IPS DF 4.7 (cell line): ENCODE data around the gene PLEKHM2.
A peak's percentile ranks its signal among the peaks of the same experiment; 100 is the strongest.

ENCODE experiments used
- DNase-seq: peaks from one replicate; pipeline ENCODE4 v3.0.0-alpha.2; 2013; ENCODE audit warnings: low spot score; ENCODE audit errors: extremely low read depth

PLEKHM2 gene

DNA sequence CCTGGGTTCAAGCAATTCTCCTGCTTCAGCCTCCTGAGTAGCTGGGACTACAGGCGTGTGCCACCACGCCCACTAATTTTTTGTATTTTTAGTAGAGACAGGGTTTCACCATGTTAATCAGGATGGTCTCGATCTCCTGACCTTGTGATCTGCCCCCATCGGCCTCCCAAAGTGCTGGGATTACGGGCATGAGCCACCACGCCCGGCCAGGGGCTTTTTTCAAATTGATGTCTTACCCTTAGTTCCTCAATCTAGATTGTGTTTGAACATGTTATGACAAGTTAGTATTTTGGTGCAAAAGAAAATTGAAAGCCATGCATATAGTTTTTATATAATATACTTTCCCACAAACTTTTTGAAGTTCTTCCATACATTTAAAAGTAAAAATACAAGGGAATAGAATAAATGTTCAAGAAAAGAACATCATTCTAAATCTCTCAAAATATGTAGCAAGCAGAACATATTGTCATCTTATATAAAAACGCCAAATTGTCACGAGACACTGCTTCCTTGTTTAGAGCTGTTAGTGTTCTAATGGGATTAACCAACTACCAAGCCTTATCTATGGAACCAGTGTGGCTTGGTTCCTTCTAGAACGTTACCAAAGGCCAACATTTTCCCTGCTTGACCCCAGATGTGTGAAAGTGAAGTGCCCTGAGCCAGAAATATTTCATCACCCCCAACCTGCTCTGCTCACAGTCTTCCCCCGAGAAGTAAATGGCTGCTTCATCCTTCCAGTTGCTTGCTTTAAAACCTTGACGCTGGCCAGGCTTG lies 9.5 kb upstream of the PLEKHM2 start:
- no peak for DNase-seq

DNA sequence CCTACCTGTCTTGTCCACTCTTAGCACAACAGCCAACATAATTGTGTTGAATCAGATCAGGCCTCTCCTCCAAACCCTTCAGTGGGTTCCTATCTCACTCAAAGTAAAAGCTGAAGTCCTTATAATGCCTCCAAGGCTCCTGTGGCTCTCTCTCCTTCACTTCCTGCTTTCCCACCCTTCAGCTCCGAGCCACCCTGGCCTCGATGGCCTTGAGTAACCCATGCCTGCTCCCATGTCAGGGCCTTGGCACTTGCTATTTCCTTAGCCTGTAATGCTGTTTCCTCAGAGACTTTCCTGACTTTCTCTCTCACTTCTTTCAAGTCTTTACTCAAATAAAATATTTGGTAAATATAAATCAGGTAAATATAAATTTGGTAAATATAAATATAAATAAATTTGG lies 8.1 kb upstream of the PLEKHM2 start:
- no peak for DNase-seq

DNA sequence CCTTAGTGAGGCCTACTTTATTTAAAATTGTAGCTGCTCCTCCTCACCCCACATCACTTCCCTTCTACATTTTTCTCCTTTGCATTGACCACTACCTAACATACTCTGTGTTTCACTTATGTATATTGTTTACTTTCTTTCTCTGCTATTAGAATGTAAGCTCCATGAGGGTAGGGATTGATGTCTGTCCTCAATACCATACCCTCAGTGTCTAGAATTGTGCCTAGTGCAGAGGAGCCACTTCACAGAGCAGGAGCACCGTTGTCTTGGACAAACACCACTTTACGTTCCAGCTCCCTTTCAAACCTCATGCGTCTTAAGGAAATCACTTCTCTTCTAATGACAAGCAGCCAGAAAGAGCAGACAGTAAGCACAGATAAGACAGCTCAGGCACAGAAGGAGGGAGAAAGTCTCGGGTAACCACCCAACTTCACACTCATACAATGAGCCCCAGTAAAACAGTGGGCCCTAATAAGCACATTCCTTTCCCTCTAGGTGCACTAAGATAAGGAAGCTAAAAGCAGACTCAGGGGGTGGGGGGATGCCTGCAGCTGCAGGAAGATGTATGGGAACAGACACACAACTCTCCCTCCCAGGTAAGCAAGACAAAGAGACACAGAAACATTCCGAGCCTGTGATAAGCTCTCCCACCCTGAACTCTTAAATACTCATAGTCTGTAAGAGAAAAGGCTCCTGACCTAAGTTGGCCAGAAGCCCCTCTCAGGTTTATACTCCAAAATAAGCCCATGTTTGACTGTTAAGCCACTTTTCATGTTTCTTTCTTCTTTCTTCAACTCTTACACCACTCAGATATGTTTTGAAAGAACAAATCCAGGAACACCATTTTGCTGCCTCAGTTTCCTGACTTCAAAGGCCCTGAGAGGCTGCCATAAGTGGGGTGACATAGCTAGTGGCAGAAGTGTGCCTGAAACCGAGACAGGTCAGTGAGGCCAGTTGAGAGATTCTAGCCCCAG lies 7.1 kb upstream of the PLEKHM2 start:
- no peak for DNase-seq

- DNase-seq: peak; percentile 38
Observed at GRCh38 chr1:15678578-15678977, 5.5 kb upstream of the PLEKHM2 start.

DNA sequence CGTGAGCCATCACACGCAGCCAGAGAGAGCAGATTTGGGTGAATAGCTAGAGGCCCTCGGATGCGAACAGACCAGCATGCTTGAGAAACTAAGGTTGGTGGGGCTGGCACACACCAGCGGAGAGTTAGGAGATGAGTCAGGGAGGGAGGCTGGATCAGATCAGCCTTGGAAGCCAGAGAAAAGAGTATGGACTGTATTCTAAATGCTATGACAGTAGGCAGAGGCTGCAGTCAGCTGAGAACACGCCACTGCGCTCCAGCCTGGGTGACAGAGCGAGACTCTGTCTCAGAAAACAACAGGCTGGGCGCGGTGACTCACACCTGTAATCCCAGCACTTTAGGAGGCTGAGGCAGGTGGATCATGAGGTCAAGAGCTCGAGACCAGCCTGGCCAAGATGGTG lies 4.0 kb upstream of the PLEKHM2 start:
- DNase-seq: no peak

DNA sequence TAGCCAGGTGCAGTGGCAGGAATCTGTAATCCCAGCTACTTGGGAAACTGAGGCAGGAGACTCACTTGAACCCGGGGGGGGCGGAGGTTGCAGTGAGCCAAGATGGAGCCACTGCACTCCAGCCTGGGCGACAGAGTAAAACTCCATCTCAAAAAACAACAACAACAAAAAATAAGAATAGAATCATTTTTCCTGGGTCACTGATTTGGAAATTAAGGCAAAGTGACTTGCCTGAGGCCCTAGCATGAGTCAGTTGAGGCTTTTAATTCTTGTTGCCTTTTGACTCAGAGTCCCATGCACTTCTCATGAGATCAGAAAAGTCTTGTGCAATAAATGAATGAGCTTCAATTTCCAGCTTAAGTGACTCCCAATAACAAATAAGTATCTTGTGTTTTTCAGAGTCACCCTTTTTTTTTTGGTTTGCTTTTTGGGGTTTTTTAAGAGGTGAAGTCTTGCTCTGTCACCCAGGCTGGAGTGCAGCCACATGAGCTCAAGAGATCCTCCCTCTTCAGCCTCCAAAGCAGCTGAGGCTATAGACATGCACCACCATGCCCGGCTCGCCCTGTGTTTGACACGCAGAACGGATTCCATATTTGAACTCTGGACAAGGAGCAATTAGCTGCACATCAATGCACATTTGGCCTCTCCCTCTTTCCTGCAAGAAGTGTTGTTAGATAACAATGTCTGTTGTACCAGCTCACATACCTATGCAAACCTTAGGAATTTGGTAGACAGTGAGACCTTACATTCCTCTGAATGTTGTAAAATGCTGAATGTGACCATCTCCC lies 3.4 kb upstream of the PLEKHM2 start:
- DNase-seq: no peak

DNA sequence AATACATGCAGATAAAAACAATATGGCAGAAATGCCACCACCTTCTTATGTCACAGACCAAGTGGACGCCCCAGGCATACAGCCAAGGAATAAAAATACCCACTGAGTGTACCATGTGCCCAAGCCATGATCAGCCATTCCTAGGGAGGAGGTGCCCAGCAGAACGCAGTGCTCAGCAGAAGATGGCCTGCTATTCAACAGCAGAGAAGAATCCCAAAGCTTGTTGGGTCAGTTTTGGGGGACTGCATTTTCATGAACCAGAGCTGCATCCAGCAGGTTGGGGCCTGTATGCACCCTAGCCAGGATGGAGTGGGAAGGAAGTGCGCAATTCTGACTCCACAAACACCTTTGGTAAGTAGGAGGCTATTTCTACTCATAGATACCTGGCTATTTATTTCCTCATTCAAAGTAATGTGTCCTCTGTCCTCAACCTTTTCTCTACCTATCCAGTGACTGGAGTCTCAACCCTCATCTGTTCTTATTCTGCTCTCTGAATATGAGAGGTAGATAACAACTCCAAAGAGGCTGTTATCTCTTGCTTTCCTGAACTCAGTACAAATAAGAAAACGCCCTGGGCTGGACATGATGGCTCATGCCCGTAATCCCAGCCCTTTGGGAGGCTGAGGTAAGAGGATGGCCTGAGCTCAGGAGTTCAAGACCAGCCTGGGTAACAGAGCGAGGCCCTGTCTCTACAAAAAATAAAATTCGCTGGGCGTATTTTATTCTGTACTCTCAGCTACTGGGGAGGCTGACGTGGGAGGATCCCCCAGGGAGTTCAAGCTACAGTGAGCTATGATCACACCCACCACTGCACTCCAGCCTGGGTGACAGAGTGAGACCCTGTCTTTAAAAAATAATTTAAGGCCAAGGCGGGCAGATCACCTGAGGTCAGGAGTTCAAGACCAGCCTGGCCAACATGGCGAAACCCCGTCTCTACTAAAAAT lies 2.5 kb upstream of the PLEKHM2 start:
- no peak for DNase-seq

GRCh38 chr1:15682936-15683341 lies 1.2 kb upstream of the PLEKHM2 start:
- no peak for DNase-seq

GRCh38 chr1:15683345-15684039 lies 628 bp upstream of the PLEKHM2 start:
- no peak for DNase-seq

GRCh38 chr1:15684468-15685291 lies 560 bp downstream of the PLEKHM2 start:
- DNase-seq: no peak

DNA sequence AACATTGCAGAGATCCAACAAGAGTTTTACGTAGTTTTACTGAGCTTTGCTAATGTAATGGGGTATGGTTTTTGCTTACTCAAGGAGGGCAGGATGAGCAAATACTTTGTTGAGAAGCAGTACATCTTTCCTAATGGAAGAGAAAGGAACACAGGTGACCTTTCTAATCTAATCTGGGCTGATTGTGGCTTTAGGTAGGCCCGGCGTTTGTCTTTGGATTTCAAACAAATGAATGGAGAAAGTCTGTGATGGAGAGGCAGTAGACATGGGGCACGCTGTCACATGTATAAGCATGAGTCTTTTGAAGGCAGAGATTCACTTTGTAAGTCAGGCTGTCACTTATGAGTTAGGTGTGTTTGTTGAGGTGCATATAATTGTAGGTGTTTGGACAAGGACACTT lies 1.7 kb downstream of the PLEKHM2 start:
- no peak for DNase-seq

- no peak for DNase-seq
Observed at GRCh38 chr1:15687446-15687845, 3.3 kb downstream of the PLEKHM2 start.

GRCh38 chr1:15690317-15690716 lies 6.2 kb downstream of the PLEKHM2 start:
- DNase-seq: no peak

DNA sequence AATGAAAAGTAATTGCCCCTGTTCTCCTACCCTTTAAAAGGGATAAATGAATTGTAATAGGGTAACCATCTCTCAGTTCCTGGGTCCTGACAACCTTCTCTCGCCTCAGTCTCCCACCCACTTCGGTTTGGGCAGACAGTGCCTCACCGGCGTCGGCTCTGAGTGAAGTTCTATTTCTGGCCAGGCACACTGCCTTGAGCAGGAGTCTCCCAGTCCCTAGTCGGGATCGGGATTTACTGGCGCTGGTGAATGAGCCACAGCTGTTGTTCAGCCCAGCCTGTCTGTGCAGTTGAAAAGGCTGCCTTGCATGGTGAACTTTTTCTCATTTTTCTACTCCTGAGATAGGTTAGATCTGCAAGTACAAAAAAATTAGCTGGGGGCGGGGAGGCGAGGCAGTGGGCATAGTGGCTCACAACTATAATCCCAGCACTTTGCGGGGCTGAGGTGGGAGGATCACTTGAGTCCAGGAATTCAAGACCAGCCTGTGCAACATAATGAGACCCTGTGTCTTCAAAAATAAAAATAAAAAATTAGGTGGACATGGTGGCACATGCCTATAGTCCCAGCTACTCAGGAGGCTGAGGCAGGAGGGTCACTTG lies 7.4 kb downstream of the PLEKHM2 start:
- no peak for DNase-seq

GRCh38 chr1:15692121-15692682 lies 8.1 kb downstream of the PLEKHM2 start:
- DNase-seq: no peak

DNA sequence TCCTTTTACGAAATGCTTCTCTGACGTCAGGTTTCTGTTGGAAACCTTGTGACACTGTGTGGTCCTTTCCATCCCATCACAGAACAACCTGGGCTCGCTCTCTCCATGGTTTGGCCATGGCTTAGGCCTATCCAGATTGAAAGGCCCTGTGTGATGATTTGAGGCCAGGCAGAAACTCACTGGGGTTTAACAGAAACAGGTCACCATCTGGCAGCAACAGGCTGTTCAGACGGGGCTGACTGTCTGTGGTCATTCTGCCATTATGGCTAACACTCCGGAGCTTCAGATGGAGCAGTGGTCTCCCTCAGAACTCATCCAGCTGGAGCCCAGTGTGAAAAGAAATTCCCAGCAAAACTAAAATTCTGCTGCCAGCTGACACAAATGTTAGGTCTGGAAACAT lies 9.3 kb downstream of the PLEKHM2 start:
- no peak for DNase-seq

- no peak for DNase-seq
Observed at GRCh38 chr1:15696956-15697521, 12.9 kb downstream of the PLEKHM2 start.

GRCh38 chr1:15698201-15698600 lies 14.1 kb downstream of the PLEKHM2 start:
- no peak for DNase-seq
